Stimulated activated CD4-positive, alpha-beta T cell treated with anti-CD3 and anti-CD28 coated beads, Interleukin-4, amount 100 ng/mL, for 24 hours (primary cell): ENCODE results near the gene TMEM63C.

Experiments
- DNase-seq: peaks from one replicate; pipeline ENCODE4 v3.0.0-alpha.2; 2020

Gene TMEM63C

GRCh38 chr14:77181603-77182437 is at the start of gene TMEM63C:
TSS of gene TMEM63C (plus strand) at chr14:77181798. CDS start at chr14:77218814, 37,016 bp downstream.
- DNase-seq: peak; percentile 57

GRCh38 chr14:77131871-77132486 is 49.6 kb upstream of the TMEM63C start:
- no peak for DNase-seq

- peak; percentile 55 for DNase-seq
Measured at GRCh38 chr14:77133720-77134338, 47.8 kb upstream of the TMEM63C start.

- DNase-seq: no peak
Measured at GRCh38 chr14:77139022-77139421, 42.6 kb upstream of the TMEM63C start.

GRCh38 chr14:77139540-77140358 is 41.8 kb upstream of the TMEM63C start:
- peak; percentile 41 for DNase-seq

- DNase-seq: no peak
Measured at GRCh38 chr14:77140359-77141213, 41.0 kb upstream of the TMEM63C start.

- DNase-seq: no peak
Measured at GRCh38 chr14:77141214-77142004, 40.2 kb upstream of the TMEM63C start, which contains the start of gene ZDHHC22. TSS of gene ZDHHC22 (minus strand) at chr14:77141791. CDS start at chr14:77139738, 2,053 bp downstream.

GRCh38 chr14:77142005-77142800 is 39.4 kb upstream of the TMEM63C start:
- no peak for DNase-seq

GRCh38 chr14:77143071-77143470 is 38.5 kb upstream of the TMEM63C start:
- no peak for DNase-seq

- no peak for DNase-seq
Measured at GRCh38 chr14:77144412-77145115, 37.0 kb upstream of the TMEM63C start.

- no peak for DNase-seq
Measured at GRCh38 chr14:77145975-77146740, 35.4 kb upstream of the TMEM63C start.

GRCh38 chr14:77148510-77149231 is 32.9 kb upstream of the TMEM63C start:
- no peak for DNase-seq

- DNase-seq: no peak
Measured at GRCh38 chr14:77151245-77151644, 30.4 kb upstream of the TMEM63C start.

- no peak for DNase-seq
Measured at GRCh38 chr14:77151918-77152588, 29.5 kb upstream of the TMEM63C start.

GRCh38 chr14:77153802-77154201 is 27.8 kb upstream of the TMEM63C start:
- no peak for DNase-seq

GRCh38 chr14:77154421-77154820 is 27.2 kb upstream of the TMEM63C start:
- DNase-seq: no peak

- no peak for DNase-seq
Measured at GRCh38 chr14:77155083-77155482, 26.5 kb upstream of the TMEM63C start.
